ENCODE data around the gene ENO4. TPM values are rescaled to one million over a fixed set of nuclear protein-coding genes. Genes with fewer than 3 reads are reported as not detected.

ENO4 gene
- total RNA-seq, 1 experiment from 2014 or later: 0.22 TPM

GRCh38 chr10:116838143-116838725, 11.1 kb upstream of the ENO4 start:
- ATAC-seq: no peak
- H3K4me3 ChIP-seq (replicated peaks in 1 of 2; ENCODE audit: low read depth in 1 of 2, low read length in 2 of 2): no peak overlapping the region
- H3K9me2 ChIP-seq (ENCODE audit: insufficient read depth): no peaks in the 10 kb centered on the region
- TF ChIP-seq EGR1 (IDR thresholded peaks at IDR 0.05; ENCODE audit: low read depth) (no peak), POLR2A (IDR thresholded peaks at IDR 0.05; ENCODE audit: borderline replicate concordance, extremely low read depth, insufficient read depth, insufficient read length) (no peak), SP1 (IDR thresholded peaks at IDR 0.05; ENCODE audit: low read depth) (no peak), CBX3 (IDR thresholded peaks at IDR 0.05; ENCODE audit: low read depth) (no peak)
- no peak overlapping the region for H3K4me2 ChIP-seq (ENCODE audit: low read length)
- no peak for DNase-seq (ENCODE audit: low read depth, low spot score)
- intact Hi-C loops (cut with micrococcal nuclease): no loop called here
- no TSS peak for BruUV-seq (replicated peaks)
- H4K20me1 ChIP-seq (ENCODE audit: insufficient read depth): no peaks in the 10 kb centered on the region
- no peak overlapping the region for H2AFZ ChIP-seq (ENCODE audit: low read depth, low read length, poor library complexity, severe bottlenecking)
- no peak overlapping the region for H3K9ac ChIP-seq (ENCODE audit: low read length)
- ChIA-PET RAD21 (ENCODE audit: low non-redundant PET in 1 of 2, low total read pairs in 2 of 2, uncharacterized antibody in 2 of 2, unreplicated experiment in 2 of 2) (no interaction called here), CTCF (interaction anchor here (1.3 kb wide), 1 partner anchor 328 kb away, joined by 6 read pairs; no protein-coding TSS in a partner anchor), POLR2A (interaction anchor here (1.2 kb wide), 1 partner anchor 11 kb away, joined by 3 read pairs; the partner anchor contains the start of gene ENO4)
- no peaks in the 10 kb centered on the region for H3K4me1 ChIP-seq (ENCODE audit: control insufficient read depth in 1 of 2, insufficient read depth in 2 of 2, low read length in 2 of 2)
- no peaks in the 10 kb centered on the region for H3K36me3 ChIP-seq (ENCODE audit: control insufficient read depth in 1 of 2, insufficient read depth in 2 of 2, low read length in 2 of 2)
- H3K79me2 ChIP-seq (ENCODE audit: insufficient read depth, low read length): no peaks in the 10 kb centered on the region
- no peaks in the 10 kb centered on the region for H3K9me3 ChIP-seq (ENCODE audit: control insufficient read depth in 1 of 2, insufficient read depth in 1 of 2, low read depth in 1 of 2, low read length in 2 of 2)
- no peaks in the 10 kb centered on the region for H3K27me3 ChIP-seq (ENCODE audit: insufficient read depth, low read length)
- no peak overlapping the region for H3K27ac ChIP-seq (ENCODE audit: low read depth, low read length)

- DNase-seq (ENCODE audit: low read depth, low spot score) (no peak), ATAC-seq (no peak)
- H3K4me3 ChIP-seq (replicated peaks in 1 of 2; ENCODE audit: low read depth in 1 of 2, low read length in 2 of 2): no peak overlapping the region
- intact Hi-C loops (cut with micrococcal nuclease): no loop called here
- H3K4me2 ChIP-seq (ENCODE audit: low read length): no peak overlapping the region
- RAD21 ChIA-PET (ENCODE audit: low non-redundant PET in 1 of 2, low total read pairs in 2 of 2, uncharacterized antibody in 2 of 2, unreplicated experiment in 2 of 2): interaction anchor here in 1 of 2 experiments (0.5 kb wide), 1 partner anchor 212 kb away, joined by 5 read pairs; no protein-coding TSS in a partner anchor
- POLR2A ChIA-PET: no interaction called here
- H3K79me2 ChIP-seq (ENCODE audit: insufficient read depth, low read length): peaks cover 2% of the 10 kb centered on the region; the same call in 1 of the 2 replicates
- H3K9me3 ChIP-seq (ENCODE audit: control insufficient read depth in 1 of 2, insufficient read depth in 1 of 2, low read depth in 1 of 2, low read length in 2 of 2): no peaks in the 10 kb centered on the region
- H3K4me1 ChIP-seq (ENCODE audit: control insufficient read depth in 1 of 2, insufficient read depth in 2 of 2, low read length in 2 of 2): peaks cover 0 to 2% of the 10 kb centered on the region in 2 experiments; a peak in 1 of 4 replicates
- no peaks in the 10 kb centered on the region for H3K9me2 ChIP-seq (ENCODE audit: insufficient read depth)
- H3K27ac ChIP-seq (ENCODE audit: low read depth, low read length): no peak overlapping the region
- no peak overlapping the region for H2AFZ ChIP-seq (ENCODE audit: low read depth, low read length, poor library complexity, severe bottlenecking)
- H4K20me1 ChIP-seq (ENCODE audit: insufficient read depth): no peaks in the 10 kb centered on the region
- H3K27me3 ChIP-seq (ENCODE audit: insufficient read depth, low read length): no peaks in the 10 kb centered on the region
- no peaks in the 10 kb centered on the region for H3K36me3 ChIP-seq (ENCODE audit: control insufficient read depth in 1 of 2, insufficient read depth in 2 of 2, low read length in 2 of 2)
- H3K9ac ChIP-seq (ENCODE audit: low read length): no peak overlapping the region
- CTCF ChIA-PET: interaction anchor here (1.4 kb wide), 1 partner anchor 327 kb away, joined by 3 read pairs; no protein-coding TSS in a partner anchor
- BruUV-seq (replicated peaks): no TSS peak
- TF ChIP-seq ELF1 (IDR thresholded peaks at IDR 0.05; ENCODE audit: borderline replicate concordance, low read depth) (no peak), CTCF (IDR thresholded peaks at IDR 0.05 in 2 of 3, conservative IDR thresholded peaks at IDR 0.05 in 1 of 3; ENCODE audit: borderline replicate concordance in 1 of 3, insufficient read depth in 1 of 3, low read depth in 2 of 3, low read length in 2 of 3) (no peak), YY1 (IDR thresholded peaks at IDR 0.05; ENCODE audit: extremely low read depth, insufficient replicate concordance, low read depth, low read length) (no peak), FOSL1 (IDR thresholded peaks at IDR 0.05; ENCODE audit: low read depth) (no peak), MAX (IDR thresholded peaks at IDR 0.05) (no peak), EZH2 (IDR thresholded peaks at IDR 0.05) (no peak), CEBPB (IDR thresholded peaks at IDR 0.05; ENCODE audit: low read depth) (no peak), SRF (IDR thresholded peaks at IDR 0.05; ENCODE audit: low read depth) (no peak), ZNF274 (IDR thresholded peaks at IDR 0.05; ENCODE audit: low read depth, low read length) (no peak), POLR2AphosphoS5 (IDR thresholded peaks at IDR 0.05; ENCODE audit: low read depth, low read length) (no peak), SP1 (IDR thresholded peaks at IDR 0.05; ENCODE audit: low read depth) (no peak), POLR2A (IDR thresholded peaks at IDR 0.05; ENCODE audit: borderline replicate concordance, extremely low read depth, insufficient read depth, insufficient read length) (no peak)
Observed at GRCh38 chr10:116840389-116841075, 8.8 kb upstream of the ENO4 start.

All from HCT116 (cell line).